Fibroblast of lung (primary cell): ENCODE measurements around the gene MVP. TPM values are rescaled to one million over a fixed set of nuclear protein-coding genes. Genes with fewer than 3 reads are reported as not detected.
A peak's percentile ranks its signal among the peaks of the same experiment; 100 is the strongest.

ENCODE experiments used
- DNase-seq, 2 donors: peaks; one replicate each; pipeline versions ENCODE4 v3.0.0 to v3.0.0-alpha.2; 2010; ENCODE audit warnings: low read depth in 2 of 2
- H2AFZ ChIP-seq: 2 replicates; pipeline ENCODE4 v1.5.1; 2012; ENCODE audit warnings: low read length, control low read depth, inconsistent platforms
- H3K27ac ChIP-seq: 2 replicates; pipeline ENCODE4 v1.5.1; 2011; ENCODE audit warnings: low read length, control low read depth; ENCODE audit not compliant: insufficient read depth
- H3K27me3 ChIP-seq: 2 replicates; pipeline ENCODE4 v1.5.1; 2011; ENCODE audit warnings: mild to moderate bottlenecking, low read length; ENCODE audit not compliant: control insufficient read depth, insufficient read depth
- H3K36me3 ChIP-seq: 2 replicates; pipeline ENCODE4 v1.5.1; 2011; ENCODE audit warnings: low read length; ENCODE audit not compliant: control insufficient read depth, insufficient read depth
- H3K4me1 ChIP-seq: 2 replicates; pipeline ENCODE4 v1.5.1; 2011; ENCODE audit warnings: low read length; ENCODE audit not compliant: control insufficient read depth, insufficient read depth; ENCODE audit errors: extremely low read depth
- H3K4me2 ChIP-seq: 2 replicates; pipeline ENCODE4 v1.5.1; 2011; ENCODE audit warnings: low read length, control low read depth; ENCODE audit not compliant: insufficient read depth; ENCODE audit errors: extremely low read depth
- H3K4me3 ChIP-seq, 4 experiments: fragments of 200-600 bp in 1 of 4; sonication (generic) in 1 of 4; replicated peaks in 1 of 4; 2 replicates each; pipeline ENCODE4 v1.5.1; 2011 to 2016; ENCODE audit warnings: low read length in 4 of 4, low read depth in 3 of 4, mild to moderate bottlenecking in 3 of 4, control low read depth in 2 of 4, inconsistent platforms in 1 of 4, mixed read lengths in 1 of 4; ENCODE audit not compliant: insufficient read depth in 1 of 4; ENCODE audit errors: control extremely low read depth in 1 of 4
- H3K79me2 ChIP-seq: 2 replicates; pipeline ENCODE4 v1.5.1; 2012; ENCODE audit warnings: mild to moderate bottlenecking, low read length, inconsistent platforms; ENCODE audit not compliant: control insufficient read depth, insufficient read depth
- H3K9ac ChIP-seq: 2 replicates; pipeline ENCODE4 v1.5.1; 2011; ENCODE audit warnings: mild to moderate bottlenecking, low read length, control low read depth; ENCODE audit not compliant: insufficient read depth
- H3K9me3 ChIP-seq: 2 replicates; pipeline ENCODE4 v1.5.1; 2012; ENCODE audit warnings: low read depth, low read length; ENCODE audit not compliant: control insufficient read depth, insufficient read depth
- H4K20me1 ChIP-seq: 2 replicates; pipeline ENCODE4 v1.5.1; 2011; ENCODE audit warnings: low read length; ENCODE audit not compliant: control insufficient read depth, insufficient read depth; ENCODE audit errors: extremely low read depth
- CTCF ChIP-seq, 2 donors: IDR thresholded peaks in 1 of 2; conservative IDR thresholded peaks in 1 of 2; 1 replicate in 1 of 2; 2 replicates in 1 of 2; pipeline ENCODE4 v1.5.1; 2011 to 2012; ENCODE audit warnings: low read length in 2 of 2, control low read depth in 1 of 2, inconsistent platforms in 1 of 2, low read depth in 1 of 2, mild to moderate bottlenecking in 1 of 2
- EZH2 ChIP-seq: IDR thresholded peaks from 2 replicates; pipeline ENCODE4 v1.5.1; 2012; ENCODE audit warnings: low read length, control low read depth, mild to moderate bottlenecking; ENCODE audit errors: missing control alignments
- polyA plus RNA-seq, 2 donors: library from polyadenylated mRNA; depleted of rRNA in 1 of 2; stranded (reverse) in 1 of 2; unstranded in 1 of 2; fragments of >200 nt; gene quantifications; 2 replicates each; pipeline ENCODE4 v1.2.1, GENCODE V29; 2011 to 2012; ENCODE audit warnings: missing spikeins in 1 of 2
- total RNA-seq: library from RNA; depleted of rRNA; stranded (reverse); fragments of >200 nt; gene quantifications from 2 replicates; pipeline ENCODE4 v1.2.1, GENCODE V29; 2014

MVP gene
- total and polyA plus RNA-seq, 2 donors (not counting 1 experiment from before 2014, with no cell fraction given): 208 to 518 TPM

- no peak for TF ChIP-seq EZH2
- peak; percentile 42 to 59 for TF ChIP-seq CTCF (conservative IDR thresholded peaks at IDR 0.05 in 1 of 2, IDR thresholded peaks at IDR 0.05 in 1 of 2; ENCODE audit: low read depth in 1 of 2, low read length in 2 of 2)
- no peaks in the 10 kb centered on the region for H4K20me1 ChIP-seq
- peak within 1 kb of the TSS; percentile 81 for H3K9ac ChIP-seq
- H3K27ac ChIP-seq: peak within 1 kb of the TSS; percentile 96
- H3K4me2 ChIP-seq: peak within 1 kb of the TSS; percentile 94
- peaks cover 9% of the 10 kb centered on the region for H3K36me3 ChIP-seq
- H3K9me3 ChIP-seq: no peaks in the 10 kb centered on the region
- peak within 1 kb of the TSS; percentile 89 for H2AFZ ChIP-seq
- no peaks in the 10 kb centered on the region for H3K27me3 ChIP-seq
- DNase-seq: peak; percentile 97 to 99
- H3K4me3 ChIP-seq: peak within 1 kb of the TSS; percentile 48 to 92 (median 88)
- H3K4me1 ChIP-seq: no peaks in the 10 kb centered on the region
- peaks cover 14% of the 10 kb centered on the region for H3K79me2 ChIP-seq
Observed at GRCh38 chr16:29862884-29863668, 42.8 kb downstream of the MVP start, which contains the start of gene CDIPT. TSS of gene CDIPT (minus strand) at chr16:29863226. CDS start at chr16:29862857, 369 bp downstream.

- peak overlapping the region; percentile 13 for H3K4me2 ChIP-seq
- DNase-seq: no peak
- no peaks in the 10 kb centered on the region for H3K4me1 ChIP-seq
- H3K27ac ChIP-seq: no peak overlapping the region
- no peak overlapping the region for H3K9ac ChIP-seq
- no peaks in the 10 kb centered on the region for H4K20me1 ChIP-seq
- H3K27me3 ChIP-seq: no peaks in the 10 kb centered on the region
- peaks cover 7% of the 10 kb centered on the region for H3K36me3 ChIP-seq
- H3K9me3 ChIP-seq: no peaks in the 10 kb centered on the region
- peaks cover 14% of the 10 kb centered on the region for H3K79me2 ChIP-seq
- H3K4me3 ChIP-seq: peak overlapping the region in 3 of 4 experiments; percentile 9 to 92 (median 13)
- peak overlapping the region; percentile 51 for H2AFZ ChIP-seq
- TF ChIP-seq CTCF (conservative IDR thresholded peaks at IDR 0.05 in 1 of 2, IDR thresholded peaks at IDR 0.05 in 1 of 2; ENCODE audit: low read depth in 1 of 2, low read length in 2 of 2) (no peak), EZH2 (no peak)
Observed at GRCh38 chr16:29863669-29863984, 43.4 kb downstream of the MVP start.

- DNase-seq: no peak
- Histone ChIP-seq H3K4me2 (no peak overlapping the region), H2AFZ (no peak overlapping the region)
Observed at GRCh38 chr16:29864205-29864604, 43.9 kb downstream of the MVP start.

More at GRCh38 chr16:29864205-29864604, 43.9 kb downstream of the MVP start:
- Histone ChIP-seq H3K4me3 (no peak overlapping the region), H3K27ac (no peak overlapping the region), H3K27me3 (no peaks in the 10 kb centered on the region), H3K9me3 (no peaks in the 10 kb centered on the region), H4K20me1 (no peaks in the 10 kb centered on the region), H3K4me1 (no peaks in the 10 kb centered on the region), H3K79me2 (peaks cover 14% of the 10 kb centered on the region), H3K9ac (no peak overlapping the region), H3K36me3 (peaks cover 3% of the 10 kb centered on the region)
- no peak for TF ChIP-seq CTCF (conservative IDR thresholded peaks at IDR 0.05 in 1 of 2, IDR thresholded peaks at IDR 0.05 in 1 of 2; ENCODE audit: low read depth in 1 of 2, low read length in 2 of 2)
- TF ChIP-seq EZH2: no peak
